Ammon's horn (tissue), 1 donor: Measurements from ENCODE around the gene BACH1.

ENCODE experiments used
- DNase-seq: peaks from one replicate; pipeline ENCODE4 v3.0.0-alpha.2; 2016; ENCODE audit warnings: low spot score

Gene BACH1

GRCh38 chr21:29293495-29293894, 5.2 kb upstream of the BACH1 start:
- DNase-seq: no peak

- no peak for DNase-seq
Measured at GRCh38 chr21:29295066-29295650, 3.6 kb upstream of the BACH1 start.

- no peak for DNase-seq
Measured at GRCh38 chr21:29296446-29296845, 2.3 kb upstream of the BACH1 start.

- no peak for DNase-seq
Measured at GRCh38 chr21:29297483-29298347, 1.0 kb upstream of the BACH1 start.

GRCh38 chr21:29299046-29299915, 559 bp downstream of the BACH1 start:
- DNase-seq: peak; percentile 70

- DNase-seq: peak; percentile 67
Measured at GRCh38 chr21:29299916-29300806, 1.4 kb downstream of the BACH1 start.

GRCh38 chr21:29300807-29301138, 2.1 kb downstream of the BACH1 start:
- DNase-seq: no peak

GRCh38 chr21:29301691-29302090, 3.0 kb downstream of the BACH1 start:
- DNase-seq: no peak

GRCh38 chr21:29302359-29302875, 3.7 kb downstream of the BACH1 start:
- no peak for DNase-seq

GRCh38 chr21:29303288-29303687, 4.6 kb downstream of the BACH1 start:
- no peak for DNase-seq

GRCh38 chr21:29304597-29304996, 5.9 kb downstream of the BACH1 start:
- no peak for DNase-seq

- DNase-seq: no peak
Measured at GRCh38 chr21:29305068-29305467, 6.3 kb downstream of the BACH1 start.

GRCh38 chr21:29305561-29305960, 6.8 kb downstream of the BACH1 start:
- no peak for DNase-seq

GRCh38 chr21:29306920-29307319, 8.2 kb downstream of the BACH1 start:
- no peak for DNase-seq

- no peak for DNase-seq
Measured at GRCh38 chr21:29307718-29308455, 9.2 kb downstream of the BACH1 start.

GRCh38 chr21:29308456-29308783, 9.7 kb downstream of the BACH1 start:
- DNase-seq: no peak

- DNase-seq: no peak
Measured at GRCh38 chr21:29309703-29310102, 11.0 kb downstream of the BACH1 start.

- DNase-seq: no peak
Measured at GRCh38 chr21:29311802-29312201, 13.1 kb downstream of the BACH1 start.

GRCh38 chr21:29312981-29313380, 14.3 kb downstream of the BACH1 start:
- no peak for DNase-seq

GRCh38 chr21:29313662-29314408, 15.1 kb downstream of the BACH1 start:
- DNase-seq: no peak
